OCI-LY7 (cell line): ENCODE measurements around the gene C17orf67. TPM values are rescaled to one million over a fixed set of nuclear protein-coding genes. Genes with fewer than 3 reads are reported as not detected.

ENCODE experiments used
- BruUV-seq: library from RNA; stranded (reverse); fragments of 400-500 nt; replicated peaks from 2 replicates; lab custom pipeline; 2021; lab: Mats Ljungman, UMichigan
- CTCF ChIA-PET: fragments of 300-600 bp; sonication (Branson Sonifier 250); formaldehyde crosslinking; loops from one replicate; lab custom pipeline; 2022; ENCODE audit warnings: antibody characterized with exemption; ENCODE audit not compliant: unreplicated experiment; lab: Charles Lee
- POLR2A ChIA-PET: fragments of 300-600 bp; sonication (Branson Sonifier 250); formaldehyde crosslinking; loops from one replicate; lab custom pipeline; 2022; ENCODE audit warnings: antibody characterized with exemption; lab: Charles Lee
- DNase-seq: peaks from one replicate; pipeline ENCODE4 v3.0.0-alpha.2; 2015; ENCODE audit warnings: low spot score
- H2AFZ ChIP-seq: fragments of 200-600 bp; sonication (generic), shearing (Covaris generic); 2 replicates; pipeline ENCODE4 v1.6.1; 2014; ENCODE audit warnings: mild to moderate bottlenecking, antibody characterized with exemption, low read length, moderate library complexity
- H3K27ac ChIP-seq: fragments of 200-600 bp; sonication (generic); 2 replicates; pipeline ENCODE4 v1.5.1; 2014; ENCODE audit warnings: mixed run types, low read depth, mild to moderate bottlenecking, moderate library complexity, low read length, inconsistent platforms; ENCODE audit not compliant: poor library complexity, severe bottlenecking
- H3K36me3 ChIP-seq: fragments of 200-600 bp; sonication (generic); 2 replicates; pipeline ENCODE4 v1.6.1; 2014; ENCODE audit warnings: mild to moderate bottlenecking, antibody characterized with exemption, low read length, moderate library complexity, mixed read lengths; ENCODE audit not compliant: insufficient read depth
- H3K4me1 ChIP-seq: fragments of 200-600 bp; sonication (generic); 2 replicates; pipeline ENCODE4 v1.5.1; 2014; ENCODE audit warnings: mild to moderate bottlenecking, low read length; ENCODE audit not compliant: insufficient read depth, poor library complexity, severe bottlenecking
- H3K4me2 ChIP-seq: fragments of 200-600 bp; sonication (generic); 2 replicates; pipeline ENCODE4 v1.6.1; 2014; ENCODE audit warnings: mild to moderate bottlenecking, low read length
- H3K4me3 ChIP-seq: fragments of 200-600 bp; sonication (generic); 2 replicates; pipeline ENCODE4 v1.5.1; 2014; ENCODE audit warnings: mild to moderate bottlenecking, low read depth, low read length; ENCODE audit not compliant: poor library complexity, severe bottlenecking
- H3K79me2 ChIP-seq: fragments of 200-600 bp; sonication (generic); 2 replicates; pipeline ENCODE4 v1.6.1; 2016; ENCODE audit warnings: low read depth, mild to moderate bottlenecking, low read length, moderate library complexity, mixed read lengths; ENCODE audit not compliant: insufficient read depth
- H3K9me2 ChIP-seq: fragments of 200-600 bp; sonication (generic); 2 replicates; pipeline ENCODE4 v1.6.1; 2016; ENCODE audit warnings: mild to moderate bottlenecking, low read length, mixed read lengths; ENCODE audit not compliant: insufficient read depth
- H3K9me3 ChIP-seq: fragments of 200-600 bp; sonication (generic); 2 replicates; pipeline ENCODE4 v1.6.1; 2014; ENCODE audit warnings: mild to moderate bottlenecking, mixed run types, low read length, mixed read lengths
- H4K20me1 ChIP-seq: fragments of 200-600 bp; sonication (generic); 2 replicates; pipeline ENCODE4 v1.6.1; 2014; ENCODE audit warnings: mild to moderate bottlenecking, antibody characterized with exemption, low read length, moderate library complexity, mixed read lengths; ENCODE audit not compliant: insufficient read depth
- CTCF ChIP-seq: fragments of 200-600 bp; sonication (generic); conservative IDR thresholded peaks from 2 replicates; pipeline ENCODE4 v1.5.1; 2014; ENCODE audit warnings: mild to moderate bottlenecking, antibody characterized with exemption, low read length, moderate library complexity, mixed read lengths
- EZH2phosphoT487 ChIP-seq: fragments of 200-600 bp; sonication (generic); IDR thresholded peaks from 2 replicates; pipeline ENCODE4 v1.6.1; 2018; ENCODE audit warnings: low read depth, borderline replicate concordance, mild to moderate bottlenecking, mixed run types, antibody characterized with exemption, low read length, moderate library complexity, mixed read lengths
- intact Hi-C: fragments of 100-400 bp; cut with micrococcal nuclease; formaldehyde crosslinking; loops from one replicate; pipeline ENCODE4 v1.10.0; 2022; ENCODE audit not compliant: unreplicated experiment
- total RNA-seq, 2 experiments: library from RNA; depleted of rRNA in 1 of 2; stranded (reverse); fragments of >200 nt in 1 of 2; shearing (Covaris generic) in 1 of 2; gene quantifications; 2 replicates each; pipeline ENCODE4 v1.2.3, GENCODE V29; 2014 to 2022

The C17orf67 gene
- total RNA-seq, 2 experiments from 2014 or later = 5.2 to 5.4 TPM

- no peak overlapping the region for H3K4me2 ChIP-seq
- H3K36me3 ChIP-seq = no peaks in the 10 kb centered on the region
- H3K4me3 ChIP-seq = no peak overlapping the region
- no peaks in the 10 kb centered on the region for H3K9me3 ChIP-seq
- no peaks in the 10 kb centered on the region for H3K4me1 ChIP-seq
- ChIA-PET CTCF (no interaction called here), POLR2A (no interaction called here)
- TF ChIP-seq CTCF (no peak), EZH2phosphoT487 (no peak)
- H4K20me1 ChIP-seq = no peaks in the 10 kb centered on the region
- H2AFZ ChIP-seq = no peak overlapping the region
- H3K9me2 ChIP-seq = 0 out of 2 replicates have a peak, but pooled peaks cover 3% of the 10 kb centered on the region
- H3K27ac ChIP-seq = no peak overlapping the region
- H3K79me2 ChIP-seq = no peaks in the 10 kb centered on the region
- BruUV-seq = no TSS peak
- DNase-seq = no peak
- intact Hi-C loops = no loop called here
Observed at GRCh38 chr17:56798916-56799315, 34.8 kb downstream of the C17orf67 start.

- no peak overlapping the region for H3K4me3 ChIP-seq
- no peak overlapping the region for H3K4me2 ChIP-seq
- intact Hi-C loops = no loop called here
- no TSS peak for BruUV-seq
- H3K27ac ChIP-seq = no peak overlapping the region
- no peaks in the 10 kb centered on the region for H3K79me2 ChIP-seq
- POLR2A ChIA-PET = no interaction called here
- H3K9me3 ChIP-seq = no peaks in the 10 kb centered on the region
- H3K9me2 ChIP-seq = no peaks in the 10 kb centered on the region
- DNase-seq = no peak
- H2AFZ ChIP-seq = no peak overlapping the region
- CTCF ChIA-PET = no interaction called here
- no peaks in the 10 kb centered on the region for H3K36me3 ChIP-seq
- TF ChIP-seq EZH2phosphoT487 (no peak), CTCF (no peak)
- no peaks in the 10 kb centered on the region for H3K4me1 ChIP-seq
- no peaks in the 10 kb centered on the region for H4K20me1 ChIP-seq
Observed at GRCh38 chr17:56796536-56796935, 37.2 kb downstream of the C17orf67 start.

- Histone ChIP-seq H3K4me3 (no peak overlapping the region), H3K27ac (no peak overlapping the region), H3K4me1 (no peaks in the 10 kb centered on the region), H3K36me3 (no peaks in the 10 kb centered on the region), H4K20me1 (no peaks in the 10 kb centered on the region), H3K9me3 (no peaks in the 10 kb centered on the region), H2AFZ (no peak overlapping the region), H3K79me2 (no peaks in the 10 kb centered on the region), H3K4me2 (no peak overlapping the region), H3K9me2 (no peaks in the 10 kb centered on the region)
- TF ChIP-seq EZH2phosphoT487 (no peak), CTCF (no peak)
- intact Hi-C loops = no loop called here
- no peak for DNase-seq
- CTCF ChIA-PET = no interaction called here
- BruUV-seq = no TSS peak
- POLR2A ChIA-PET = interaction anchor here (0.6 kb wide), 1 partner anchor 25 kb away, joined by 5 read pairs; no protein-coding TSS in a partner anchor
Observed at GRCh38 chr17:56795221-56795865, 38.4 kb downstream of the C17orf67 start.
